Measurements from ENCODE around the gene ADARB2.

DNA sequence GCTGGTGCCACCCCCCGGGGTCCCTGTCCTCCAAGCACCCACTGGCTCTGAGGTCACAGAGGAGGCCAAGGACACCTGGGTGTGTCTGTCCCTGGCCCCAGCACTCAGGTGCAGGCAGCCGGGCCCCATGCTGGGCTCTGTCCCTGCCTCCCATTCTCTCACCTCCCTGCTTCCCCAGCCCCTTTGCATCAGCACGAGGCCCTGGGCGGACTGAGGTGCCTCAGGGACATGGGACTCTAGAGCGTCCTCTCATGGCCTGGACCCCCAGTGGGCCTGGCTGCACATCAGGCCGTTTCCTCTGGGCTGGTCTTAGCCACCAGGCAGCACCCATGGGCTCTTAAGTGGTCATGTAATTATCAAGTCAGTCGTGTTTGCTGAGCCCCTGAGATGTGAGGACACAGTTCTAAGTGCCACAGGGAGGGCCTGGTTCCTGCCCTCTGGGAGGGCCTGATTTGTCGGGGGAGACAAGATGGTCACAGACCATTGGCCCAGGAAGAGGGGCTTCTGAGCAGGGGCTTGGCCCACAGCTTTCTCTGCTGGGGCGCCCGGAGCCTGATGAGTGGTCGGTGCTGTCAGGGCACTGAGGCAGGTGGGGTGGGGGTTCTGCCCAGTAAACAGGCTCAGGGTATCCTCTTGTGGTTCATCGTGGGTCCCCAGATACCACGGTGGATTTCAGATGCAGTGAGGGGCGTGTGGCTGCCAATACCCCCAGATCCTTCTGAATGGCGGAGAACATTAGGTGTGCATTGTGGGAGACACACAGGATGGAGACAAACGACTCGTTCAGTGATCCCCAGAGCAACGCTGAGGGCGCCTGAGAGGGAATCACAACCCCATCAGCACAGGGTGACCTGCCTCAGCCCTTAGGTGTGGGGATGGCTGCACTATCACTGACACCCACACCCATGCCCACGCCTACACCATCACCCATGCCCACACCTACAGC lies 528.7 kb downstream of the ADARB2 start:
- TF ChIP-seq POLR2AphosphoS5 (IDR thresholded peaks at IDR 0.05; ENCODE audit: low read depth, low read length) (no peak), TAF1 (IDR thresholded peaks at IDR 0.05; ENCODE audit: borderline replicate concordance, insufficient read depth, low read length) (no peak)
